DND-41 (cell line): ENCODE data around the gene CEP131.

ENCODE experiments used
- CTCF ChIP-seq: IDR thresholded peaks from 2 replicates; pipeline ENCODE4 v1.5.1; 2012; ENCODE audit warnings: borderline replicate concordance, low read length, moderate library complexity, mild to moderate bottlenecking; ENCODE audit not compliant: poor library complexity, severe bottlenecking; ENCODE audit errors: extremely low read depth
- EZH2 ChIP-seq: IDR thresholded peaks from 3 replicates; pipeline ENCODE4 v1.6.1; 2012; ENCODE audit warnings: borderline replicate concordance, low read depth, mild to moderate bottlenecking, moderate library complexity, low read length, inconsistent platforms; ENCODE audit not compliant: severe bottlenecking

GRCh38 chr17:81256616-81257015 is 33.9 kb upstream of the CEP131 start:
- TF ChIP-seq EZH2 (no peak), CTCF (no peak)
